Measurements from ENCODE around the gene LPP. TPM values are rescaled to one million over a fixed set of nuclear protein-coding genes. Genes with fewer than 3 reads are reported as not detected.
A peak's percentile ranks its signal among the peaks of the same experiment; 100 is the strongest.

The LPP gene
- total RNA-seq, 1 donor from 2014 or later: 11.7 TPM

- DNase-seq: no peak
Measured at GRCh38 chr3:188476935-188477334, 323.0 kb downstream of the LPP start.

- no peak for DNase-seq
Measured at GRCh38 chr3:188480011-188480410, 326.1 kb downstream of the LPP start.

DNA sequence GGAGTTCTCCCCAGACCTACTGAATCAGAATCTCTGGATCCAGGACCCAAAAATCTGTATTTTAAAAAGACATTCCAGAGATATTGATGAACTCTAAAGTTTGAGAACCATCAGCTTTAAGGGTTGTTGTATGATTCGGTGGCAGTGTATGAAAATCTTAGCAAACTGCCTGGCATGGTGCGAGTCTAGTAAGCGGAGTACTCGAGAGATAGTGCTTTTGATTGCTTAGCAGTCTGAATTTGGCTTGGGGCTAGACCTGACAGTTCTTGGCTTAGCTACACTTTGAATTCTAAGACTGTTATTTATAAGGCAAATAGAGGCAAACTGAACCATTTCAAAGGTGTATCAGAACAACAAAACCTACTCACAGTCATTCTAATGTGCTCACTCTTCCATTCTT lies 329.0 kb downstream of the LPP start:
- no peak for DNase-seq

DNA sequence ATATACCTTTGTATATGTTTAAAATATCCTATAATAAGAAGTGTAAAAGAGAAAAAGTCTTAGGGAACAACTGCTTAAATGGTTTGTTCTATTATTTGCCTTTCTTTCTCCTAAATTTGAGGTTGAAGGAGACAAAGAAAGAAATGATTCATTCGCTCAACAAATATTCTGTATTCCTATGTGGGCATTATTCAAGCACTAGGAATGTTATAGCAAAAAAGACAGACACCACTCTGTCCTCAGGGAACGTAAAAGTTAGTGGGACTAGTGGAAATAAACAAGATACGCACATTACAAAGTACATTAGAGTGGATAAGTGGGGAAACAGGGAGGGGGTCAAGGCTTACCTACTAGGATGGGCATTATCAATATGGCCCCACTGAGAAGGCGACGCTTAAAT lies 332.2 kb downstream of the LPP start:
- no peak for DNase-seq

DNA sequence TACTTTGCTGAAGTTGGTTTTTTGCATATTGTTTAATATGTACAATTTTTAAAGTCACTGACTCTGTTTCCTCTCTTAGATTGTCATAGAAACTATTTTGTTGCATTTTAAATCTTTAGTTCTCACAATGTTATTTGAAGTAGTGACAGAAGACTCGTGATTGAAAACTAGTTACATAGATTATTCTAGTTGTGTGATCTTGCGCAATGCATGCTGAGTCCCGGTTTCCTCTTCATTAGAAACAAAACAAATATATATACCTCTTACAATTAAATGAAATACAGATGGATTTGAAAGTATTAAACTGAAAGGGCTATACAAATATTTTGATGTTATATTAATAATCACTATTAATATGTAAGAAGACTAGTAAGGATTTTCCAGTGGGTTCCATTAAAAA lies 333.0 kb downstream of the LPP start:
- no peak for DNase-seq

DNA sequence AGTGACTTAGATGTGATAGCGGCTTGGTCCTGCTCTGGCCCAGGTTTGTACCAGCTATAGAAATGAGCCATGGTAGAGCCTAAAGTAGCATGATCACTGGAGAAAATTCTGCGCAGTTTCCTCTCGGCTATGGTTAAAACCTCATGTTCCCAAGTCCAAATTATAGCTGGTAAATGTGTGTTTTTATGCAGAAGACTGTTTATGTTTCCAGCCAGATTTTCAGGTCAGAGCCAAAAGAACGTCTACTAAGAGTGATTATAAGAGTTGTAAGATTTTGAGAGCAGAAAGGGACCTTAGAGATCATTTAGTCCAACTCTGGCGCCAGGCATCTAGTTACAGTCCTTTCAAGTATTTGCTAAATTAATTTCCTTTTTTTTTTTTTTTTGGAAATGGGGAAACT lies 333.7 kb downstream of the LPP start:
- no peak for DNase-seq

DNA sequence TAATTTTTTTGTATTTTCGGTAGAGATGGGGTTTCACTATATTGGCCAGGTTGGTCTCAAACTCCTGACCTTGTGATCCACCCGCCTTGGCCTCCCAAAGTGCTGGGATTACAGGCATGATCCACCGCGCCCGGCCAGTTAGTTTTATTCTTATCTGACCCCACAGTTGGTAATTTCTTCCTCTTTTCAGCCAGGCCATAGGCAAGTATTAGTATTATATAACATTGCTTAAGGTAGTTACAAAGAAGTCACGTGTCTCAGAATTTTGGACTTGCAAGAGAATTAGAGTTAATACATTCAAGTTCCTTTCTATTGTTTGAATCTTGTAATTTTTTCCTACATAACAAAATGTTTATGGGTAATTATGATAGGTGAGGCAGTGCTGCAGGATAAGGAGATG lies 334.8 kb downstream of the LPP start:
- no peak for DNase-seq

DNA sequence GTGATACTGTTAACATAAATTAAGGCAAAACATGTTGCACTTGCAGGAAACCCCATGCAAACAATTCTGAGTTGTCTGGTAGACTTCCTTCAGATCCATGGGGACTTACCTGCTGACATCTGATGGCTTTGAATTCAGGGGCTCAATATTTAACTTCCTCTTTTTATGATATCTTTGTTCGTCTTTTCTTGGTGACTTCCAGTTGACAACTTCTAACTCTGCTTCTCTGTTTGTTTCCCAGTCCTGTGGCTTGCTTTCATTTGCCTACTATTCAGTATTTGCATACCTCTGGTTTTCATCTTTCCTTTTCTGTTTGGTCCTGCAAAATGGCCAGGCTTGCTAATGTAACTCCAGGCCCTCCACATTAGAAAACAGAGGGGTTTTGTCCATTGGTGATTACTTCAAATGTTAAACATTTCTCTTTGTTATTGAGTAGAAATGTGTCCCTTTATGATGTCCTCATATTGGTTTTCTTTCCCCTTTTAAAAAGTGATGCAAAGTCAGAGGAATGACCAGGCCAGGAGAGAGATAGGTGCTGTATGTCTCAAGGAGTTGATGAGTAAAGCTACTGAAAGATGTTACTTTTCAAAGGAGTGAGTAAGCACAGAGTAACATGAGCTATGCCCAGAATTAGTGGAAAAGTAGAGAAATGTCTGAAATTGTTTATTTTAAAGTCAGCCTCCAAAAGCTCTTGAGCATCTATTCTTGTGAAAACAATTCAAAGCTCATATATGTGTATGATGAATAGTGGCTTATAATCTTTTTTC lies 335.9 kb downstream of the LPP start:
- no peak for DNase-seq

- no peak for DNase-seq
Measured at GRCh38 chr3:188490416-188490815, 336.5 kb downstream of the LPP start.

- DNase-seq: no peak
Measured at GRCh38 chr3:188491276-188491687, 337.3 kb downstream of the LPP start.

DNA sequence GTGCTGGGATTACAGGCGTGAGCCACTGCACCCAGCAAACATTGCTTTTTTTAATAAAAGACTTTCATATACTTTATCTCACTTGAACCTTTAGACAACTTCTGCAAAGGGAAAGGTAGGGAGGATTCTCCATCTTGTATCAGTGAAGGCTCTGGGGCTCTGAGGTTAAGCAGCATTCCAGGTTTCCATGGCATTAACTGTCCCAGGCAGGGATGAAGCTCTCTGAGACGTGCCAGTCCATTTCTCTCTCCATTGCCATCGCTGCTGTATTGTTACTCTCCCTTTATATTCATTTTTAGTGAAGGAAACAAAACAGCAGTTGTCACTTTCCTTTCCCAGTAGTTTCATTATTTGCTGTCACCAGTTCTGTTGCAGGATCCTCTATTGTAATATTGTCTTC lies 342.4 kb downstream of the LPP start:
- no peak for DNase-seq

DNA sequence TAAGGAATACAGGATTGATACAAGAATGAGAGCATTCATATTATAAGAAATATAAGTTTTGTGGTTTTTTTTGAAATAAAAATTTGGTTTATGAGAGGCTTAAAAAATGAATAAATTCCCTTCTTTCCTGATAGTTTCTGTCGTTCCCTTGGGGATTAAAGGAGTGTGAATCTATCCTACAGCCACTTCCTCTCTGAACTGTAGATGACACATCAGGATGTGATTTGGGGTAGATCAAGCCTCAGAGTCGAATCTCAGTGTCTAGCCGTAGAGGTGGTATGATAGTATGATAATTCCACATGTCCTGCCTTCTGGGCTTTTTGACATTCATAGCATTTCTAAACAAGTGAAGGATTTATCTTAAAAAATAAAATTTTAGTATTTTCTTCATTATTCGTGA lies 343.1 kb downstream of the LPP start:
- DNase-seq: no peak

- no peak for DNase-seq
Measured at GRCh38 chr3:188503647-188504046, 349.7 kb downstream of the LPP start.

DNA sequence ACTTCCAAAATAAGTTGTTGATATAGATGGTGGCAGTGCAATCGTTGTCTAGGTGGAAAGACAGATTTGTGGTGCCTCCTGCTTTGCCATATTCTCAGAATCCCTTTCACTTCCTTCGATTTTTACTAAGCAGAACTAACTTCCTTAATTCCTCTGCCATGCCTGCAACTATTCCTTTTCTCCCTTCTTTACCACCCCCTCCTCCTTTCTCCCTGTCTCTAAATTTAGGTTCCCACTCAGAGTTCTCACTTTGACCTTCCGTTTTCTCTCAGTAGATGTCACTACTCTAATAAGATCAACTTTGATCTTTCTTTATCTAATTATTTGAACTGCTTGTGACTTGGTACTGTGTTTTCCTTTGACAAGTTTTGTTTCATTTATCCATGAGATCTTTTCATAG lies 351.2 kb downstream of the LPP start:
- no peak for DNase-seq

- no peak for DNase-seq
Measured at GRCh38 chr3:188505911-188506310, 352.0 kb downstream of the LPP start.

- no peak for DNase-seq
Measured at GRCh38 chr3:188506446-188506845, 352.5 kb downstream of the LPP start.

- DNase-seq: peak; percentile 4
Measured at GRCh38 chr3:188507244-188507720, 353.3 kb downstream of the LPP start.

DNA sequence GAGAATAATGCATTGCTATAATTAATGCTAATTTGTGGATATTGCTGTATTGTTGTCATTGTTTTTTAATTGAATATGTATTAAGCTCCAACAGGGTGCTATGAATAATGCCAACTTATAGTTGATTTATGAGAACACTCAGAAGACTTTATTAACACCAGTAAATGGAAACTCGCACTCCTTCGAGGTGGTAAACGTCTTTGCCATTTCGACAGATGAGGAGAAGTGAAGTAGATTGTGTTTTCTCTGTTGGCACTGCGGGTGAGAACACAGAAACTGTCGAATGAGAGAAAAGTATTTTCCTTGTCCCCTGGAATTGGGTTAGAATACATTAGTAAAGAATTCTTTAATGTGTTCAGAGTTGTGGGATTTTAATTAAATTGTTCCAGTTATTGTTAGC lies 354.5 kb downstream of the LPP start:
- no peak for DNase-seq

DNA sequence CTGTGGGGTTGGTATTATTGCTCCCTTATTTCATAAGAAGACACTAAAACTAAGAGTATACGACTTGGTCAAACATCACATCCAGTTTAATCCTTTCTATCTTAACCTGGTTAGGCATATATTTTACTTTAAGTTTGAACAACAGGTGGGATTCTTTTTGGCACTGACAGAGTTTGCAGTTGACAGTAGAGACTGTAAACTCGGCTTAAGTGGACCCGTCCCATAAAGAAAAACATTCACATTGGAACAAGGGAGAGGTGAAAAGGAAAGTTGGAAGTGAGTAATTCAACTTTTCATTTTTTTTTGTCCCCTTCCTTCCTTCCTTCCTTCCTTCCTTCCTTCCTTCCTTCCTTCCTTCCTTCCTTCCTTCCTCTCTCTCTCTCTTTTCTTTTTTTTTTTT lies 355.4 kb downstream of the LPP start:
- DNase-seq: no peak

DNA sequence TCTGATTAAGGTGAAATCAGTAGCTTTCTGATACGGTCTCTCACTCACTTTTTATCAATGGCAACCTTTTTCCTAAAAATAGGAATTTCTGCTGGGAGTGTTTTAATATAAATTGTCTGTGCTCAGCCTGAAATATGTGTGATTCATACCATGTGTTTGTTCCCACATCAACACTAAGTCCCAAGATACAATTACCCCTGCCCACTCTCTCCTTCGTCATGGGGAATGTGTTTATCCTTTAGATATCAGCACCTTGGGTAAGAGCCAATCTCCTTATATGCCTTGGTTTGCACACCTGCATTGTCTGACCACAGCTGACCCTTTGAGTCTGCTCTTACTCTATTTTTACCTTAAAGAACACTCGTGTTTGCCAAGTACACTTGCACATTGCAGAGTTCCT lies 356.4 kb downstream of the LPP start:
- DNase-seq: no peak

- DNase-seq: no peak
Measured at GRCh38 chr3:188513662-188514328, 359.8 kb downstream of the LPP start.

GRCh38 chr3:188516515-188516914 lies 362.6 kb downstream of the LPP start:
- no peak for DNase-seq

GRCh38 chr3:188518416-188518815 lies 364.5 kb downstream of the LPP start:
- DNase-seq: no peak

- DNase-seq: no peak
Measured at GRCh38 chr3:188518835-188519452, 365.0 kb downstream of the LPP start.
